ENCODE measurements around the gene C2CD4C. TPM values are rescaled to one million over a fixed set of nuclear protein-coding genes. Genes with fewer than 3 reads are reported as not detected.
A peak's percentile ranks its signal among the peaks of the same experiment; 100 is the strongest.
"Not testable (repeated sequence)": the region's sequence is repeated elsewhere in the genome, so short reads cannot be mapped to it uniquely, and the experiment has no call there.

Gene C2CD4C, protein sequence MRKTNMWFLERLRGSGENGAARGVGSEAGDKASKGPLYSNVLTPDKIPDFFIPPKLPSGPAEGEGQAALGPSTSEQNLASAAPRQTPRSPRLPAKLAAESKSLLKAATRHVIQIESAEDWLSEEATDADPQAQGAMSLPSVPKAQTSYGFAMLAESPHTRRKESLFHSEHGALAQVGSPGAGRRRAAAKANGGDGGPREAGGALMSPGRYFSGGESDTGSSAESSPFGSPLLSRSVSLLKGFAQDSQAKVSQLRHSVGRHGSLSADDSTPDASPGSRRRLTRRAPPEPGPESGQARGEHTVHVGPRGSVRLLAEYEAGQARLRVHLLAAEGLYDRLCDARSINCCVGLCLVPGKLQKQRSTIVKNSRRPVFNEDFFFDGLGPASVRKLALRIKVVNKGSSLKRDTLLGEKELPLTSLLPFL
- 5.0 TPM for polyA plus RNA-seq (2013, experiment 1 of 2)
- polyA plus RNA-seq (2013, experiment 2 of 2): 3.7 TPM

DNA sequence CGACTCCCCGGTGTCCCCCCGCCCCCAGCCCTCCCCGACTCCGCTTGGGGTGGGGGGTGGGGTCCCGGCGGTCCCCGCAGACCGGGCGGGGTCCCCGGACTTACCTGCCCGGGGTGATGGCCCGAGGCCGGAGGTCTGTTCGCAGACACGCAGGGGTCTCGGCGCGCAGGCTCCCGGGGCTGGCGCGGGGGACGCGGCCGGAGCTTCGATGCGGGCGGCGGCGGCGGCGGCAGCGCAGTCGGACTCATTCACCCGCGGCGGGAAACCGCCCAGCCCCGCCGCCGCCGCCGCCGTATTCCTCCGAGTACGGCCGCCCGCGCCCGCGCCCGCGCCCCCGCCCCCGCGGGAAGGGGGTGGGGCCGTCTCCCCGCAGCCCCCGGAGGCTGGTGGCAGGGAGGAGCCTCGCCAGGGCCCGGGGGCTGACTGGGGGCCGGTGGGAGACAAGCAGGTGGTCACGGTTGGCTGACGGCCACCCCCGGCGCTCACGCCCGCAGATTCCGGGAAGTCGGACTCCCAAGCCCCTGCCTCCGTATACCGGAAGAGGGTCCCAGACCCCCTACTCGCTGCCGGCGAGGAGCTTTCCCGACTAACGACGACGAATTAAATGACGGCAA is at the start of gene C2CD4C:
C2CD4C (minus strand) TSS at position 246 of the 614 bp plus-strand sequence. CDS start 786 bp downstream, outside the sequence.
- peak within 1 kb of the TSS; percentile 64 for H3K4me3 ChIP-seq (ENCODE audit: extremely low read depth, insufficient read depth, low read length, poor library complexity, severe bottlenecking)
- no peaks in the 10 kb centered on the region for H3K4me1 ChIP-seq (ENCODE audit: control insufficient read depth, insufficient read depth, low read length, poor library complexity, severe bottlenecking)
- H3K9me3 ChIP-seq (ENCODE audit: control insufficient read depth, low read length): no peaks in the 10 kb centered on the region
- no peaks in the 10 kb centered on the region for H3K36me3 ChIP-seq (ENCODE audit: control insufficient read depth, insufficient read depth, low read length)
- no peak within 1 kb of the TSS for H3K27ac ChIP-seq (ENCODE audit: low read depth, low read length, severe bottlenecking)
- 0 to 1% methylated on average over 32 to 34 of the region's 80 CpGs for WGBS, 2 experiments (ENCODE audit: insufficient coverage in 2 of 2)

DNA sequence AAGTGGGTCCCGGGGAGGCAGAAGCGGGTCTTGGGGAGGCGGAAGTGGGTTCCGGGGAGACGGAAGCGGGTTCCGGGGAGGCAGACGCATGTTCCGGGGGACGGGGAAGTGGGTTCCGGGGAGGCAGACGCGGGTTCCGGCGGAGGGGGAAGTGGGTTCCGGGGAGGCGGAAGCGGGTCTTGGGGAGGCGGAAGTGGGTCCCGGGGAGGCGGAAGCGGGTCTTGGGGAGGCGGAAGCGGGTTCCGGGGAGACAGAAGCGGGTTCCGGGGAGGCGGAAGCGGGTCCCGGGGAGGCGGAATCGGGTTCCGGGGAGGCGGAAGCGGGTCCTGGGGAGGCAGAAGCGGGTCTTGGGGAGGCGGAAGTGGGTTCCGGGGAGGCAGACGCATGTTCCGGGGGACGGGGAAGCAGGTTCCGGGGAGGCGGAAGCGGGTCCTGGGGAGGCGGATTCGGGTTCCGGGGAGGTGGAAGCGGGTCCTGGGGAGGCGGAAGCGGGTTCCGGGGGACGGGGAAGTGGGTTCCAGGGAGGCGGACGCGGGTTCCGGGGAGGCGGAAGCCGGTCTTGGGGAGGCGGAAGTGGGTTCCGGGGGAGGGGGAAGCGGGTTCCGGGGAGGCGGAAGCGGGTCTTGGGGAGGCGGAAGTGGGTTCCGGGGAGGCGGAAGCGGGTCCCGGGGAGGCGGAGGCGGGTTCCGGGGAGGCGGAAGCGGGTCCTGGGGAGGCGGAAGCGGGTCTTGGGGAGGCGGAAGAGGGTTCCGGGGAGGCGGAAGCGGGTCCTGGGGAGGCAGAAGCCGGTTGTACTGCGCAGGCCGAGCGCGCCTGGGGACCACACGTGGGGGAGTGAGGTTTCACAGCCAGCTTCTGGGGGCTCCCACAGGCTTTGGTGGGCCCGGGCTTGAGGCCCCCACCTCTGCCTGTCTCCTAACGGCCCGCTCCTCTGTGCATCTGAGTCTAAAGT is 49.4 kb upstream of the C2CD4C start:
- Histone ChIP-seq H3K36me3 (ENCODE audit: control insufficient read depth, insufficient read depth, low read length) (peaks cover 14% of the 10 kb centered on the region), H3K4me3 (ENCODE audit: extremely low read depth, insufficient read depth, low read length, poor library complexity, severe bottlenecking) (no peak overlapping the region), H3K27ac (ENCODE audit: low read depth, low read length, severe bottlenecking) (no peak overlapping the region), H3K4me1 (ENCODE audit: control insufficient read depth, insufficient read depth, low read length, poor library complexity, severe bottlenecking) (no peaks in the 10 kb centered on the region), H3K9me3 (ENCODE audit: control insufficient read depth, low read length) (no peaks in the 10 kb centered on the region)
- WGBS, 2 experiments (ENCODE audit: insufficient coverage in 2 of 2): 97% methylated on average over 39 to 76 of the region's 89 CpGs

DNA sequence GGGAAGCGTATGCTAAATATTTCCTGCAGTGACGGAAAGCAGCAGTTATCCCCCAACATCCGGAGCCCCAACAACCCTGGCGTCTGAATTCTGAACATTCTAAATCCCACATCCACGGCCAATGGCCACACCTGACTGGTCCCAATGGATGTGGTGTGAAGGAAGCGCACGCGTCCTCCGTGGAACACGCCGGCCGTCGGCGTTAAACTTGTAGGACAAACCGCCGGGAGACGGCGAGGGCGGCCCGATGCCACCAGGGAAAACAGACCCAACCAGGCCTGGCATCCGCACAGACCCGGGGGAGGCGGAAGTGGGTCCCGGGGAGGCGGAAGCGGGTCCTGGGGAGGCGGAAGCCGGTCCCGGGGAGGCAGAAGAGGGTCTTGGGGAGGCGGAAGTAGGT is 48.7 kb upstream of the C2CD4C start:
- WGBS, 2 experiments (ENCODE audit: insufficient coverage in 2 of 2): 92 to 95% methylated on average over 19 to 21 of the region's 30 CpGs
- Histone ChIP-seq H3K4me1 (ENCODE audit: control insufficient read depth, insufficient read depth, low read length, poor library complexity, severe bottlenecking) (no peaks in the 10 kb centered on the region), H3K27ac (ENCODE audit: low read depth, low read length, severe bottlenecking) (no peak overlapping the region), H3K36me3 (ENCODE audit: control insufficient read depth, insufficient read depth, low read length) (peaks cover 19% of the 10 kb centered on the region), H3K4me3 (ENCODE audit: extremely low read depth, insufficient read depth, low read length, poor library complexity, severe bottlenecking) (no peak overlapping the region), H3K9me3 (ENCODE audit: control insufficient read depth, low read length) (no peaks in the 10 kb centered on the region)

DNA sequence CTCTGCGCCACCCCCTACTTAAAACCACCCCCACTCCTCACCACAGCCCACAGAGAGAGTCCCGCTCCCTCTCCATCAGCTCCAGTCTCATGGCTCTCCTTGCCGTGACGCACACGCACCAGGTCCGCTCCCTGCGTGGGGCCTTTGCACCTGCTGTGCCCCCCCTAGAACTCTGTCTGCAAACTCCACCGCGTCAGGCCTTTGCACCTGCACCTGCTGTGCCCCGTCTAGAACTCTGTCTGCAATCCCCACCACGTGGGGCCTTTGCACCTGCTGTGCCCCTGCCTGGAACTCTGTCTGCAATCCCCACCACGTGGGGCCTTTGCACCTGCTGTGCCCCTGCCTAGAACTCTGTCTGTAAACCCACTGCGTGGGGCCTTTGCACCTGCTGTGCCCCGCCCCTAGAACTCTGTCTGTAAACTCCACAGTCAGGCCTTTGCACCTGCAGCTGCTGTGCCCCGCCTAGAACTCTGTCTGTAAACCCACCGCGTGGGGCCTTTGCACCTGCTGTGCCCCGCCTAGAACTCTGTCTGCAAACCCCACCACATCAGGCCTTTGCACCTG is 47.7 kb upstream of the C2CD4C start:
- H3K36me3 ChIP-seq (ENCODE audit: control insufficient read depth, insufficient read depth, low read length): peaks cover 21% of the 10 kb centered on the region
- no peaks in the 10 kb centered on the region for H3K9me3 ChIP-seq (ENCODE audit: control insufficient read depth, low read length)
- H3K4me1 ChIP-seq (ENCODE audit: control insufficient read depth, insufficient read depth, low read length, poor library complexity, severe bottlenecking): no peaks in the 10 kb centered on the region
- WGBS, 2 experiments (ENCODE audit: insufficient coverage in 2 of 2): 87% methylated on average over 18 of the region's 18 CpGs
- H3K4me3 ChIP-seq (ENCODE audit: extremely low read depth, insufficient read depth, low read length, poor library complexity, severe bottlenecking): no peak overlapping the region
- H3K27ac ChIP-seq (ENCODE audit: low read depth, low read length, severe bottlenecking): no peak overlapping the region

DNA sequence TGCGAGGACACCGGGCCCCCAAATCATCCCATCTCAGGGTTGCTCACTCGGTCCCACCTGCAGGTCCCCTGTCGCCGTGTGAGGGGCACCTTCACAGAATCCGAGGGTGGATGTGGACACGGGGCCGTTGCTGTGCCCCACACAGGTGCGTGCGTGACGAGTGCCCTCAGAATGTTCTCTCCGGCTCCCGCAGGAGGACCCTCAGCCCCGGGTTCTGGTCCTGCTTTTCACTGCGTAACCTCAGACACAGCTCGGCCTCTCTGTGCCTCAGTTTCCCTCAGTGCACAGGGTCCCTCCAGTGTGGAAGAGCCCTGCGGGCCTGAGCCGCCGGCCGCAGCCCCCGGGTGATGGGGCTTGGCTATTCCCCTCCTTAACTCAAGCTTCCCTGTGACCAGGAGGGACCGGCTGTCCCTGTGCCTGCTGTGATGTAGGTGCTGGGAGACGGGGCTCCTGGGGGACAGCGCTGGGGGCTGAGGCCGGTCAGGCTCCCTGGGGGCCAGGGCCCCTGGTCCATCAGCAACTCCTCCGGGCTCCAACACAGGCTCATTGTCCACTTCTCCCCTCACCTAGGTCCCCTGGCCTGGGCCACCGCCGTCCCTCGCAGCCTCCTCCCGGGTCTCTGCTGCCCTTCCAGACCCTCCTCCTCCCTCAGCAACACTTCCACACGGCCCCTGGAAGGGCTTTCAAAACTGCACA is 47.1 kb upstream of the C2CD4C start:
- no peak overlapping the region for H3K27ac ChIP-seq (ENCODE audit: low read depth, low read length, severe bottlenecking)
- 92 to 94% methylated on average over 25 to 28 of the region's 31 CpGs for WGBS, 2 experiments (ENCODE audit: insufficient coverage in 2 of 2)
- H3K4me1 ChIP-seq (ENCODE audit: control insufficient read depth, insufficient read depth, low read length, poor library complexity, severe bottlenecking): no peaks in the 10 kb centered on the region
- no peak overlapping the region for H3K4me3 ChIP-seq (ENCODE audit: extremely low read depth, insufficient read depth, low read length, poor library complexity, severe bottlenecking)
- peaks cover 25% of the 10 kb centered on the region for H3K36me3 ChIP-seq (ENCODE audit: control insufficient read depth, insufficient read depth, low read length)
- H3K9me3 ChIP-seq (ENCODE audit: control insufficient read depth, low read length): no peaks in the 10 kb centered on the region

DNA sequence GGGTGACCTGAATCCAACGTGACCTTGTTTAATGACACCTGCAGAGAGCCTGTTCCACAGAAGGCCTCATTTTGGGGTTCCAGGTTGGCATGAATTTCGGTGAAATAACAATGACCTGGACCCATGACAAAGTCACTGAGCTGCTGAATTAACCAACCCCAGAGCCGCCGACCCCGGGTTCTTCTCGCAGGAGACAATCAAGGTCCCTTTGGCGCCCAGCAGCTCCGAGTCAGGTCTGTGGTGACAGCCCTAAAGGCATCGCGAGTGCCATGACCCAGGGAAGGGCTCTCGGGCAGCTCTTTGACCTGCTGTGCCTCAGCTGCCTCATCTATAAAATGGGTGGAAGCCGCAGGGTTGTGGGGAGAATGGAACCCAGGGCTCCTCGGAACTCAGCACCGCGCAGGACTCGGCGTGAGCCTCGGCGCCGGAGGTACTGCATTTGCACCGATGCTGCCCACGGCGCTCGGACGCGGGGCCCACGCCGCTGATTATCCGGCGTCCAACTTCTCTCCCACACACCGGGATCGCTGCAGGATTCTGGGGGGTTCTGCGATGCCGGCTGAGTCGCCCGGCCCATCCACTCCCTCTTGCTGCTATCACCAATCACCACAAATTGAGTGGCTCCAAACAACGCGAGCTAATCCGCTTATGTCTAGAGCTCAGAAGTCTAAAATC is 46.2 kb upstream of the C2CD4C start:
- Histone ChIP-seq H3K36me3 (ENCODE audit: control insufficient read depth, insufficient read depth, low read length) (peaks cover 25% of the 10 kb centered on the region), H3K4me3 (ENCODE audit: extremely low read depth, insufficient read depth, low read length, poor library complexity, severe bottlenecking) (no peak overlapping the region), H3K9me3 (ENCODE audit: control insufficient read depth, low read length) (no peaks in the 10 kb centered on the region), H3K4me1 (ENCODE audit: control insufficient read depth, insufficient read depth, low read length, poor library complexity, severe bottlenecking) (no peaks in the 10 kb centered on the region), H3K27ac (ENCODE audit: low read depth, low read length, severe bottlenecking) (no peak overlapping the region)
- 95% methylated on average over 35 to 36 of the region's 39 CpGs for WGBS, 2 experiments (ENCODE audit: insufficient coverage in 2 of 2)

DNA sequence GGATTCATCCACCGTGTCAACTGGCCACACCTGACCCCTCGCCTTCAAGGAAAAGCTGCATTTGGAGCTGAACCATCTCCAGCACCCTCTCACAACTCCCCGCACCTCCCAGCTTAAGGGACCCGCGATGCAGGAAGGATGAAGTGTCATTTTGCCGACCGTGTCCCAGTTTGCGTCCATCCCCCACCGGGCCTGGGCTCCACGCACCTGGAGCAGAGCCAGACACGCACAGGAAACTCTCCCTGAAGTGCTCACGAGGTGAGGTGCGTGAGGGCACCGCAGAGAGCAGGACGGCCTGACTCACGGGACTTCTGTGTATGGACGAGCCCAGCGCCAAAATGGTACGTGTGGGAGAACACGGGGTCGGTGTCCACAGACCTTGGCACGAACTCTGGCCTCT is 44.7 kb upstream of the C2CD4C start:
- Histone ChIP-seq H3K36me3 (ENCODE audit: control insufficient read depth, insufficient read depth, low read length) (peaks cover 25% of the 10 kb centered on the region), H3K4me3 (ENCODE audit: extremely low read depth, insufficient read depth, low read length, poor library complexity, severe bottlenecking) (no peak overlapping the region), H3K27ac (ENCODE audit: low read depth, low read length, severe bottlenecking) (no peak overlapping the region), H3K4me1 (ENCODE audit: control insufficient read depth, insufficient read depth, low read length, poor library complexity, severe bottlenecking) (no peaks in the 10 kb centered on the region), H3K9me3 (ENCODE audit: control insufficient read depth, low read length) (no peaks in the 10 kb centered on the region)
- 93 to 97% methylated on average over 22 of the region's 22 CpGs for WGBS, 2 experiments (ENCODE audit: insufficient coverage in 2 of 2)

DNA sequence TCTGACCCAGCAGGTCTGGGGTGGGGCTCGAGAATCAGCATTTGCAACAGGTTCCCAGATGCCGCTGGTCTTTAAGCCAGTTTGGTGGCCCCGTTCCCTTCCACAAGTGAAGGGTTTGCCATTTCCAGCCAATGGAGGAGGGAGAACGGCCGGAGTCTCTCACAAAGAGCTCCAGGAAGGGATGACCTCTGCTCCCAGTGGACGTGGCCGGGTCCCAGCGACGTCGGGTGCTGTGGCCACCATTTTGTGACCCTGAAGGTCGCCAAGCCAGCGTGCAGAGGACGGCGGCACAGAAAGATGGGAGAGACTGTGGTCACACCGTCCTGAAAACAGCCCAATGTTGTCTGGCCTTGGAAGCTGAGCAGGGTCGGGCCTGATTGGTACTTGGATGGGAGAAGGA is 43.9 kb upstream of the C2CD4C start:
- Histone ChIP-seq H3K9me3 (ENCODE audit: control insufficient read depth, low read length) (no peaks in the 10 kb centered on the region), H3K4me3 (ENCODE audit: extremely low read depth, insufficient read depth, low read length, poor library complexity, severe bottlenecking) (no peak overlapping the region), H3K36me3 (ENCODE audit: control insufficient read depth, insufficient read depth, low read length) (peaks cover 25% of the 10 kb centered on the region), H3K4me1 (ENCODE audit: control insufficient read depth, insufficient read depth, low read length, poor library complexity, severe bottlenecking) (no peaks in the 10 kb centered on the region), H3K27ac (ENCODE audit: low read depth, low read length, severe bottlenecking) (no peak overlapping the region)
- 93 to 94% methylated on average over 15 to 16 of the region's 16 CpGs for WGBS, 2 experiments (ENCODE audit: insufficient coverage in 2 of 2)

DNA sequence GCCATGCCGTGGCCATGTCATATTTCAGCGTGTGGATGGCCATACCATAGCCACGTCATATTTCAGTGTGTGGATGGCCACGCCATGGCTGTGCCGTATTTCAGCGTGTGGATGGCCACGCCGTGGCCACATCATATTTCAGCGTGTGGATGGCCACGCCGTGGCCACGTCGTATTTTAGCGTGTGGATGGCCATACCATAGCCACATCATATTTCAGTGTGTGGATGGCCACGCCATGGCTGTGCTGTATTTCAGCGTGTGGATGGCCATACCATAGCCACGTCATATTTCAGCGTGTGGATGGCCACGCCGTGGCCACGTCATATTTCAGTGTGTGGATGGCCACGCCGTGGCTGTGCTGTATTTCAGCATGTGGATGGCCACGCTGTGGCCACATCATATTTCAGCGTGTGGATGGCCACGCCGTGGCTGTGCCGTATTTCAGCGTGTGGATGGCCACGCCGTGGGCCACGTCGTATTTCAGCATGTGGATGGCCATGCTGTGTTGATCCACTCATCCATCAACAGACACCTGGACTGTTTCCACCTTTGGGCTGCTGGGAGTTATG is 42.0 kb upstream of the C2CD4C start:
- H3K36me3 ChIP-seq (ENCODE audit: control insufficient read depth, insufficient read depth, low read length): peaks cover 32% of the 10 kb centered on the region
- not testable (repeated sequence) for H3K4me1 ChIP-seq (ENCODE audit: control insufficient read depth, insufficient read depth, low read length, poor library complexity, severe bottlenecking); H3K27ac ChIP-seq (ENCODE audit: low read depth, low read length, severe bottlenecking); H3K4me3 ChIP-seq (ENCODE audit: extremely low read depth, insufficient read depth, low read length, poor library complexity, severe bottlenecking); H3K9me3 ChIP-seq (ENCODE audit: control insufficient read depth, low read length)
- 91 to 94% methylated on average over 33 of the region's 33 CpGs for WGBS, 2 experiments (ENCODE audit: insufficient coverage in 2 of 2)

Measured in mesodermal cell (in vitro differentiated cells).